Stomach (tissue), 9 donors: ENCODE data around the gene RPS19. TPM values are rescaled to one million over a fixed set of nuclear protein-coding genes. Genes with fewer than 3 reads are reported as not detected.

Source experiments
- DNase-seq, 2 donors: peaks; one replicate each; pipeline versions ENCODE4 v3.0.0 to v3.0.0-alpha.2; 2013 to 2019
- H3K27ac ChIP-seq, 5 donors: fragments of 200-600 bp in 4 of 5; sonication (generic) in 4 of 5; one replicate each; pipeline ENCODE4 v1.5.1; 2013 to 2019; ENCODE audit warnings: mild to moderate bottlenecking in 1 of 5, moderate library complexity in 1 of 5
- H3K27me3 ChIP-seq, 3 donors: fragments of 200-600 bp; sonication (generic); one replicate each; pipeline ENCODE4 v1.5.1; 2017 to 2019; ENCODE audit warnings: mixed run types in 1 of 3
- H3K36me3 ChIP-seq, 4 donors: fragments of 200-600 bp; sonication (generic); 1 replicate in 3 of 4; 2 replicates in 1 of 4; pipeline ENCODE4 v1.5.1; 2016 to 2019
- H3K4me1 ChIP-seq, 4 donors: fragments of 200-600 bp; sonication (generic); one replicate each; pipeline ENCODE4 v1.5.1; 2016 to 2019
- H3K4me3 ChIP-seq, 4 donors: fragments of 200-600 bp; sonication (generic) in 3 of 4; one replicate each; pipeline ENCODE4 v1.5.1; 2016 to 2019; ENCODE audit warnings: mild to moderate bottlenecking in 1 of 4
- H3K9me3 ChIP-seq, 4 donors: fragments of 200-600 bp; sonication (generic); one replicate each; pipeline ENCODE4 v1.5.1; 2016 to 2019
- EP300 ChIP-seq: sonication (generic); formaldehyde crosslinking; IDR thresholded peaks from one replicate; pipeline ENCODE4 v1.6.1; 2017; ENCODE audit warnings: antibody characterized with exemption
- POLR2A ChIP-seq, 4 donors: fragments of 450-650 bp; IDR thresholded peaks; one replicate each; pipeline ENCODE4 v1.6.1; 2016; ENCODE audit warnings: antibody characterized with exemption in 4 of 4, control low read depth in 2 of 4, mild to moderate bottlenecking in 1 of 4, moderate library complexity in 1 of 4
- POLR2AphosphoS5 ChIP-seq, 3 donors: sonication (generic); formaldehyde crosslinking; IDR thresholded peaks; one replicate each; pipeline ENCODE4 v1.6.1; 2016; ENCODE audit warnings: antibody characterized with exemption in 3 of 3
- WGBS, 5 donors: extraction: QIAGEN DNeasy Blood & Tissue Kit in 3 of 5; methylation state at CpG; one replicate each; pipeline versions ENCODE4 v1.1.5 to v1.1.7; 2013 to 2018; 5-methylcytosine and 5-hydroxymethylcytosine counted together
- intact Hi-C: fragments of 100-400 bp; cut with DNase I; formaldehyde crosslinking; loops from one replicate; pipeline ENCODE4 v1.15.1; 2023; ENCODE audit warnings: low total_unique reads
- polyA plus RNA-seq, 3 donors: library from polyadenylated mRNA; stranded (reverse); fragments of 200-250 nt; gene quantifications; one replicate each; pipeline ENCODE4 v1.2.3, GENCODE V29; 2013
- total RNA-seq, 5 donors: library from RNA; depleted of rRNA; stranded (reverse); fragments of >200 nt; gene quantifications; one replicate each; pipeline versions ENCODE4 v1.1.0 to v1.2.3, GENCODE V29; 2014 to 2016
- TF ChIP-seq, protein P1 (sequence below), 7 experiments: fragments of 450-650 bp in 4 of 7; fragments of 200-600 bp in 3 of 7; sonication (generic) in 3 of 7; IDR thresholded peaks; one replicate each; pipeline ENCODE4 v1.5.1; 2016 to 2019; ENCODE audit warnings: antibody characterized with exemption in 7 of 7, control low read depth in 2 of 7, mild to moderate bottlenecking in 1 of 7
- donor health status: healthy with polysubstance abuse.
- donor health status: Bipolar disorder and iron deficiency.
- donor health status: healthy.

RPS19 gene
- total and polyA plus RNA-seq, 8 donors, result 394 to 4,242 (median 1,438) TPM

DNA sequence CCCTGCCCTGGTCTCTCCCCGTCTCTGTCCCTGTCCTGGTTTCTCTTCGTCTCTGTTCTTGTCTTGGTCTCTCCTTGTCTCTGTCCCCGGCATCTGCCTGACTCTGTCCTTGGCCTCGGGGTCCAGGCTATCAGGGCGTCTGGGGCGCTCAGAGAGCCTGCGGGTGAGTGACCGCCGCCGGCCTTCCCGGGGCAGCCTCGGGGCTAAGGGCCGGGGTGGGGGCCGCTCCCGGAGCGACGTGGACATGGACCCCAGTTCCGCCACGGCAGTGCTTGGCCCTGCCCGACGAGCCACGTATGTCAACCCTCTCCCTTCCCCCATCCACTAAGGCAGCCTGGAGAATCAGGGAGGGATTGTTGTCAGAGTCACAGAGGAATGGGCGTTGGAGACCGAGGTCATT, 37.8 kb downstream of the RPS19 start:
- H3K9me3 ChIP-seq, result no peaks in the 10 kb centered on the region
- no peak overlapping the region for H3K27ac ChIP-seq
- 84 to 90% (median 88%) methylated on average over 18 to 24 of the region's 24 CpGs for WGBS, 5 donors
- TF ChIP-seq EP300 (no peak), POLR2A (IDR thresholded peaks at IDR 0.05) (no peak)
- peaks cover 73 to 96% (median 94%) of the 10 kb centered on the region in 4 donors for H3K36me3 ChIP-seq
- peaks cover 0 to 6% (median 0%) of the 10 kb centered on the region in 4 donors for H3K4me1 ChIP-seq
- intact Hi-C loops, result no loop called here
- no peak overlapping the region for H3K4me3 ChIP-seq
- H3K27me3 ChIP-seq, result no peaks in the 10 kb centered on the region
- no peak for DNase-seq

DNA sequence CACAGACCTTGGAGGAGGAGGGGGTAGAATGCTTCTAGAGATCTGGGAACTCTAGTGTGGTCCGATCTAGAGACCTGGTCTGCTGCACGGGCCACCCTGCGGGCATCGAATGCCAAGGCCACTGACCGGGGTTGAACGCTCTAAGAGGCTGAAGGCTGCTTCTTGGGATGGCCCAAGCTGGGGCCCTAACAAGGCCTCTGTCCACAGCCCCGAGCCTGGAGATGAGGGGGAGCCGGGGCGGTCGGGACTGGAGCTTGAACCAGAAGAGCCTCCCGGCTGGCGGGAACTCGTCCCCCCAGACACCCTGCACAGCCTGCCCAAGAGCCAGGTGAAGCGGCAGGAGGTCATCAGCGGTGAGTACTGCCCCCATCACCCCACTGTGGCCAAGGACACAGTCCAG, 38.2 kb downstream of the RPS19 start:
- Histone ChIP-seq H3K27me3 (no peaks in the 10 kb centered on the region), H3K36me3 (peaks cover 77 to 96% (median 95%) of the 10 kb centered on the region in 4 donors), H3K27ac (no peak overlapping the region), H3K9me3 (no peaks in the 10 kb centered on the region), H3K4me1 (peaks cover 2 to 10% (median 4%) of the 10 kb centered on the region in 4 donors), H3K4me3 (no peak overlapping the region)
- TF ChIP-seq, protein P1, sequence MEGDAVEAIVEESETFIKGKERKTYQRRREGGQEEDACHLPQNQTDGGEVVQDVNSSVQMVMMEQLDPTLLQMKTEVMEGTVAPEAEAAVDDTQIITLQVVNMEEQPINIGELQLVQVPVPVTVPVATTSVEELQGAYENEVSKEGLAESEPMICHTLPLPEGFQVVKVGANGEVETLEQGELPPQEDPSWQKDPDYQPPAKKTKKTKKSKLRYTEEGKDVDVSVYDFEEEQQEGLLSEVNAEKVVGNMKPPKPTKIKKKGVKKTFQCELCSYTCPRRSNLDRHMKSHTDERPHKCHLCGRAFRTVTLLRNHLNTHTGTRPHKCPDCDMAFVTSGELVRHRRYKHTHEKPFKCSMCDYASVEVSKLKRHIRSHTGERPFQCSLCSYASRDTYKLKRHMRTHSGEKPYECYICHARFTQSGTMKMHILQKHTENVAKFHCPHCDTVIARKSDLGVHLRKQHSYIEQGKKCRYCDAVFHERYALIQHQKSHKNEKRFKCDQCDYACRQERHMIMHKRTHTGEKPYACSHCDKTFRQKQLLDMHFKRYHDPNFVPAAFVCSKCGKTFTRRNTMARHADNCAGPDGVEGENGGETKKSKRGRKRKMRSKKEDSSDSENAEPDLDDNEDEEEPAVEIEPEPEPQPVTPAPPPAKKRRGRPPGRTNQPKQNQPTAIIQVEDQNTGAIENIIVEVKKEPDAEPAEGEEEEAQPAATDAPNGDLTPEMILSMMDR (IDR thresholded peaks at IDR 0.05), result no peak
- TF ChIP-seq POLR2A (IDR thresholded peaks at IDR 0.05) (no peak), EP300 (no peak), POLR2AphosphoS5 (IDR thresholded peaks at IDR 0.05) (no peak)
- no peak for DNase-seq
- WGBS, 5 donors, result 91 to 96% (median 93%) methylated on average over 11 to 15 of the region's 15 CpGs
- intact Hi-C loops, result no loop called here

DNA sequence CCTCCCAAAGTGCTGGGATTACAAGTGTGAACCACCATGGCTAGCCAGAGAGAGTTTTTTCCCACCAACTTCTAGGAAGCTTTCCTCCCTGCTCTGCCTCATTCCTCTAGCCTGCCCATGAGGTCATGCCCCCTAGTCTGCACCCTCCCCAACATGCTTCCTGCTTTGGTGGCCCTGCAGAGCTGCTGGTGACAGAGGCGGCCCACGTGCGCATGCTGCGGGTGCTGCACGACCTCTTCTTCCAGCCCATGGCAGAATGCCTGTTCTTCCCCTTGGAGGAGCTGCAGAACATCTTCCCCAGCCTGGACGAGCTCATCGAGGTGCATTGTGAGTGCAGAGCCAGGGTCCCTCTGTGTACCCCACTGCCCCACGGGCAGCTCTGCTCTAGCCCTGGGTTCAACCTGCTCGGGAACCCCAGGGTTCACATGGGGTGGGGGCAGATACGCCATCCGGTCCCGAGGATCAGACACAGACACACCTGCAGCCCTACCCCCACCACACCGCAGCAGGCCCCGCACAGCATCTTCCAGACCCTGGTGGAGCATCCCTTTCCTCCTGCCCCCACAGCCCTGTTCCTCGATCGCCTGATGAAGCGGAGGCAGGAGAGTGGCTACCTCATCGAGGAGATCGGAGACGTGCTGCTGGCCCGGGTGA, 41.8 kb downstream of the RPS19 start:
- H3K4me1 ChIP-seq, result peaks cover 11 to 35% (median 32%) of the 10 kb centered on the region in 4 donors
- H3K36me3 ChIP-seq, result peaks cover 79 to 100% (median 100%) of the 10 kb centered on the region in 4 donors
- no peak for DNase-seq
- 88 to 92% (median 89%) methylated on average over 13 to 21 of the region's 21 CpGs for WGBS, 5 donors
- H3K27ac ChIP-seq, result no peak overlapping the region
- no peak overlapping the region for H3K4me3 ChIP-seq
- H3K27me3 ChIP-seq, result no peaks in the 10 kb centered on the region
- intact Hi-C loops, result no loop called here
- no peaks in the 10 kb centered on the region for H3K9me3 ChIP-seq
- TF ChIP-seq POLR2A (IDR thresholded peaks at IDR 0.05) (no peak), POLR2AphosphoS5 (IDR thresholded peaks at IDR 0.05) (no peak), EP300 (no peak)
- TF ChIP-seq, protein P1 (IDR thresholded peaks at IDR 0.05), result no peak

DNA sequence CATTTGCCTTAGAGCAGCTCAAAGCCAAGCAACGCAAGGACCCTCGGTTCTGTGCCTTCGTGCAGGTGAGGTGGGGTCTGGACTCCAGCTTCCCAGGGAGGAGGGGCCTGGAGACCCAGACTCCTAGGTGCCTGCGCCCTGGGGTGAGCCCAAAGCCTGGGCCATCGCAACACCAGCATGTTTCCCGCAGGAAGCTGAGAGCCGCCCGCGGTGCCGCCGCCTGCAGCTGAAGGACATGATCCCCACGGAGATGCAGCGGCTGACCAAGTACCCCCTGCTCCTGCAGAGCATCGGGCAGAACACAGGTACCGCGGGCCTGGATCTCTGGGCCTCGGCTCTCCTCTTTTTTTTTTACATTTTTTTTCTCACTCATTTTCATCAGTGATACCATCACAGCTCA, 42.5 kb downstream of the RPS19 start:
- H3K36me3 ChIP-seq, result peaks cover 79 to 100% (median 100%) of the 10 kb centered on the region in 4 donors
- no peak for DNase-seq
- H3K27ac ChIP-seq, result peak overlapping the region in 1 of 5 donors; percentile 76
- no peaks in the 10 kb centered on the region for H3K9me3 ChIP-seq
- intact Hi-C loops, result no loop called here
- H3K4me1 ChIP-seq, result peaks cover 11 to 35% (median 32%) of the 10 kb centered on the region in 4 donors
- no peak for TF ChIP-seq POLR2AphosphoS5 (IDR thresholded peaks at IDR 0.05)
- no peak for TF ChIP-seq POLR2A (IDR thresholded peaks at IDR 0.05)
- no peak for TF ChIP-seq EP300
- TF ChIP-seq, protein P1 (IDR thresholded peaks at IDR 0.05), result no peak
- H3K27me3 ChIP-seq, result no peaks in the 10 kb centered on the region
- no peak overlapping the region for H3K4me3 ChIP-seq
- WGBS, 5 donors, result 92 to 94% (median 93%) methylated on average over 15 to 17 of the region's 17 CpGs
